GM19238 (cell line): Measurements from ENCODE around the gene ATP5MG.
"Not testable (repeated sequence)": the region's sequence is repeated elsewhere in the genome, so short reads cannot be mapped to it uniquely, and the experiment has no call there.

Experiments
- DNase-seq: peaks from one replicate; pipeline ENCODE4 v3.0.0; 2011; ENCODE audit warnings: low spot score; ENCODE audit not compliant: insufficient read length

ATP5MG gene

DNA sequence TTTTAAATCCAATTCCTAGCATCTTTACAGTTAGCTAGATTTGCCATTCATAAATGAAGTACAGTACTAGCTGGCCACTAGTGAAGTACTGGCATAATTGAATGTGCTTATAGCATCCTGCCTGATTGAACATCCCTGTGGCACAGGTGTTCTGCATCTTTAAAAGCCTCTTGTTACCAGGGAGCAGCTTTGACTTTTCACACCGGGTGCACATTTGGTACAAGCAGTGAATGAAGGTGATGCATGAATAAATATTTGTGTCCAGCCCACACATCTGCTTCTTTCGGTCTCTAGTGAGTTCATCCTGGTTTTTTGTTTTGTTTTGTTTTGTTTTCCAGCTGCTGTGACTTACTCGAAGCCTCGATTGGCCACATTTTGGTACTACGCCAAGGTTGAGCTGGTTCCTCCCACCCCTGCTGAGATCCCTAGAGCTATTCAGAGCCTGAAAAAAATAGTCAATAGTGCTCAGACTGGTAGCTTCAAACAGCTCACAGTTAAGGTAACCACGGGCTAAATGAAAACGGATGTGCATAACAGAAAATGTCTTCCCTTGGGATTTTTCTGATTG is 5.3 kb downstream of the ATP5MG start:
- no peak for DNase-seq

DNA sequence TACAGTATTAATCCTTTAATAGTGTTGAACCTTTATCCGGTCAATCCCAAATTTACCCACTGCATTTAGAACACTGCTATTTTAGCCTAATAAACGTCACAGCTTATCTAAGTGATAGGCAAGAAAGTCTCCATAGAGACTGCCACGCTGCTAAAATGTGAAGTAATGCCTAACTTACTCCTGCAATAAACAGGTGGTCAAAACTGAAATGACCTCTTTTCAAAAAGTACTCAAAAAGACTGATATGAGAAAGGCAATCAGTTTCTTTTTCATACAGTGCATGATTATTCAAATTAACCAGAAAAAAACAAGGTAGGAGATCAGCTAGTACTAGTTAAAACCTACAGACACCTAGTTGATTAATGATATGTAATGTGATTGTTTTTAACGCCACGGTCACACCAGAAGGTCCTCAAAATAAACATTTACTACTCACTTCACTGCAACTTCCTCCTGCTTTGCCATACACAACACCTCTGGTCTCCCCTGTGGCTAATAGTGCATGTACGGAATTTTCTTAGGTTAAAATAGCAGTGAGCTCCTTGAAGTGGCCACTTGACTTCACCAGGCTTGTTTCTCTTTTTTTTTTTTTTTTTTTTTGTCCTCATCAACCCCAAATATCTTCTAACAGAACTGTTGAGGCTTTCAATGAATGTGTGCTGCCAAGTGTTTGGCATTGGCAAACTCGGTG is 8.8 kb downstream of the ATP5MG start:
- no peak for DNase-seq

DNA sequence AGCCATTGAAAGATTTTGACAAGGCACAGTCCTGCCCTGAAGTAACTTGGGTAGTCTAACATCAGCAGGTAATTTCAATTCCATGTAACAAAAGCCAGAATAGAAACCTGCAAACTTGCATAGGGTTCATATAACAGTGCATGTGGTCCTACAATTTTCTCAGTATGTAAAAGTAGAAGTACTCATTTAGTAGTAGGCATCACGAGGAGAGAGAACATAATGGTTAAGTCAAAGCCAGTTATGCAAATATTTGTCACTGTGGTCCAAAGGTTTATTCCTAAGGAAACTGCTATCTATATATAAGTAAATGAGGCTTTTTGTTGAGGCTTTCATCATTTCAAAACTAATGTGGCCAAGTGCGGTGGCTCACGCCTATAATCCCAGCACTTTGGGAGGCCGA is 10.1 kb downstream of the ATP5MG start:
- no peak for DNase-seq

DNA sequence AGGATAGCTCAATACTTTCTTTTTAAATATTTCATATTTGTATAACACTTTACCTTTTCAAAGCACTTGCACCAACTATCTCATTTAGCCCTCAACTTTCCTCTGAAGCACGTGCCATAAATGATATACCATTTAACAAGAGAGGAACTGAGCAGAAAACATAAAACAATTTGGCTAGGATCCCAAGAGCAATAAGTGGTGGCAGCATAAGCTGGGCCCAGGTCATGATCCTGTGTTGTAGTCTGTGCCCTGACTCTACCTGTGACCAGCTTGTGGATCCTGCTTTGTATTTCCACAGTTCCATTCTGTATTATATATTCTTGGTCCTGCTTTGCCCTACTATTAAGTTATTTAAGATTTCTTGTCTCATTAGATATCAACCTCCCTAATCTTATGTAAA is 11.5 kb downstream of the ATP5MG start:
- DNase-seq = no peak

DNA sequence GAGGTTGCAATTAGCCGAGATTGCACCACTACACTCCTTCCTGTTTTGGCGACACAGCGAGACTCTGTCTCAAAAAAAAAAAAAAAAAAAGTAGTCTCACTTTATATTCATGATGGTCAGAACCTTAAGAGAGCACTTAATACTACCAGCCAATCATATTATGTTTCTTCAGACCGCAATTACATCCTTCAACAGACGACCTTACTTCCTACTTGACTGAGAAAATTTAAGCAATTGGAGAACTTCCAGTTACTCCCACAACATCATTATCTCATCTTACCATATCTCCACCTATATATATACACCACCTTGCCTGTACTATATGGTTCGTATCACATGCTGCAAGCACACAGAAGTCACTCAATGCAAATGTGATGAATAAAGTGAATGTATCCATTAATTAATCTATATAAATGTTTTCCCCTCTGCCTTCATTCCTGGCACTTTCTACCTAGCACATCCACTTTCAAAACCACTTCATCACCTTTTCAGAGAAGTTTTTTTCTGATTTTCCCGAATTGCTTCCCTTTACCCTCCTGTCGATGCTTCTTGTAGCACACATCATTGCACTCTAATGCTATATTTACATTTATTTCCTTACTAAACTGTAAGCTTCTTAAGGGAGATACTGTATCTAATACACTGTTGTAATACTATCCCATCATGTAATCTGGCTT is 13.8 kb downstream of the ATP5MG start:
- no peak for DNase-seq

DNA sequence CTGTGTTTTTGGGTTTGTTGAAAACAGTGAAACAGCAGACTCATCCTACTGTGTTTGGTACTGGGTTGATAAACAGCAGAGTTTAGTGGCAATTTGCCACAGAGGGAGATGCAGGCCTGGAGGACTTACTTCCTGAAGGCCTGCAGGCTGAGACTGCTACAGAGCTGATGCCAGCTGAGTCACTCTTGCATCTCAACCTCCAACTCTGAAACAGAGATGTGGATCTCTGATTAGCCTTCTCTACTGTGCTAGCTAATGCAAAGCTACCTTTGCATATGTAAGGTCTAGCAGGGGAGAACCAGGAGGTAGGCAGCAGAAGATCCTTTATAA is 14.3 kb downstream of the ATP5MG start:
- DNase-seq = no peak

DNA sequence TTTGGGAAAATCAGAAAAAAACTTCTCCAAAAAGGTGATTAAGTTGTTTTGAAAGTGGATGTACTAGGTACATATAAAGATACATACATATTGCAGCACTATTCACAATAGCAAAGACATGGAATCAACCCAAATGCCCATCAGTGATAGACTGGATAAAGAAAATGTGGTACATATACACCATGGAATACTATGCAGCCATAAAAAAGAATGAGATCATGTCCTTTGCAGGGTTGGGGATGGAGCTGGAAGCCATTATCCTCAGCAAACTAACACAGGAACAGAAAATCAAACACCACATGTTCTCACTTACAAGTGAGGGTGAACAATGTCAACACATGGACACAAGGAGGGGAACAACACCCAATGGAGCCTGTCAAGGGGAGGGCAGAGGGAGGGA is 15.5 kb downstream of the ATP5MG start:
- DNase-seq = not testable (repeated sequence)

- DNase-seq = no peak
Measured at GRCh38 chr11:118417801-118418200, 16.4 kb downstream of the ATP5MG start.

DNA sequence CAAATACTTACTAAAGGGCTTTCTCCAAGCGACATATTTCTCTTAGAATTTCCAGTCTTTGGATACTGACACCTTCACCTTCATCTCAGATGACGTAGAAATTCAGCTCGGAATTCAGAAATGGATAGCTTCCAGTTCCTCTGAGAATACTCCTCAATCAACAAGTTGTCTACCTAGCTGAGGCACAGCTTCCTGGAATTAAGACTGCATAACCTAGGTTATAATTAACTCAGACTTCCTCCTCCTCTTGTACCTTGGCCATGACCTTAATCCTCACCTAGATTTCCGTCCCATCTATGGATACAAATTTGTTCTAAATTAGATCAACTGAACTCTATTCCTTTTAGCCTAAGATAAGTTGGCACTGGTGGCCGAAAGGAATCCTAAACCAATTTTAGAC is 17.4 kb downstream of the ATP5MG start:
- DNase-seq = no peak

DNA sequence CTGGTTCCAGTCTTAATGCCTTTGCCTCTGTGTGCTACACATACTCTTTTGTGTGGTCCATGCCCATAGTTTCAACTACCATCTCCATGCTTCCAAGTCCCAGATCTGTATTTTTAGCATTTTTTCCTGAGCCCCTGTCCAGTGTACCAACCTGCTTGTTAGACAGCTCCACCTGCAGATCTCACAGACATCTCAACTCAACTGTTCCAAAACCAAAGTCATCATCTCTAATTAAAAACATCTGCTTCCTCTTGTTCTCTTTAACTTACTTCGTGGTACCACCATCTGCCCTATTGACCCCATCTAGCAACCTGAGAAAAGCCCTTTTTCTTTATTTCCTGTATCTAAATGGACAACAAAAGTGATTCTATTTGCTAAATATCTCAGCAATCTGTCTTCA is 26.3 kb downstream of the ATP5MG start:
- DNase-seq = no peak

- no peak for DNase-seq
Measured at GRCh38 chr11:118430956-118431355, 29.6 kb downstream of the ATP5MG start.

DNA sequence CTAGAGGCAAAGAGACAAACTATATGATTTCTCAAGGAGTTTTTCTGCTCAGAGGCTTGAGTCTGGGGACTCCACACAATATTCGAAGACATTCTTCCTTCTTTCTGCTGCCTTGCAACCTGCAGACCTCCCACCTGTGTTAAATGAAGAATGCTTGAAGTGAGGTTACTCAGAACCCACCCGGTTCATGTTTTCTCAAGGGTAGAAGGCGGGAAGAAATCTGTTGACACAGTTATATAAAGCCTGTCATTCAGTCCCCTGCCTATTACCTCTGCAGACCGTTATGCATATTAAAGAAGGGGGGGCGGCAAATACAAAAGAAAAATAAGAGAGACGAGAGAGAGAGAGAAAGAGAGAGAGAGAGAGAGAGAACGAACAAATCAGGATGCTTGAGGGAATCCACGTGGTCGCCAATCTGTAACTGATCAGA is 32.7 kb downstream of the ATP5MG start:
- no peak for DNase-seq

DNA sequence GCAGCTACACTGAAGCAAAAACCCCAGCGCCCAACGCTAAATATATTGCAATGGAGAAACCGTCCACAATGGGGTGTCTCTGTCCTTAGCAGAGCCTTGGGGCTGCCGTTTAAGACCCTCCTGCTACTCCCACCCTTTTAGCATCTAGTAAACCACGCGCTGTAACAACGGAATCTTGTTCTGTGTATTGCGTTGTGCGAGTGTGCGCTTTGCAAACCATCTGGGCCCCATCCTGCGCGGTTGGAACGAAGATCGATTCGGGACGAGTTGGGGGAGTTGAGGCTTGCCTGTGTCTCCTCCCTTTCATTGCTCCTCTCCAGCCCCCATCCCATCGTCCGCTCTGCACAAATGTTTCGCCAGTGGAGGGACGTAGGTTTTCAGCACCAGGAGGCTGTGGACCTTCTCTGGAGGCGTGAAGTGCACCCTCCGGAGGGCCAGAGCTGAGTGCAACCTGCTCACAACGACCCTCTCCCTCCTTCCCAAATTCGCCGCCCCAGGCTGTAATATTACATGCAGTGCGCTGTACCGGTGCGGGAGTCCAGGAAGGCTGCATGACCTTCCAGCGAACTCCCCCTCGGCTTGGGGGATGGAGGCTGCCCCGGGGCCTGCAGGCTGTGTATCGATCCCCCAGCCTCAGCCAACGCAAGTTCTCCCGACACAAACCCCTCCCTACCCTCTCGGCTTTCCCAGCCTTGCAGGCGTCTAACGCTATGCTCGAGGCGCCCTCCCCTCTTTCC is 33.3 kb downstream of the ATP5MG start:
- DNase-seq = no peak

DNA sequence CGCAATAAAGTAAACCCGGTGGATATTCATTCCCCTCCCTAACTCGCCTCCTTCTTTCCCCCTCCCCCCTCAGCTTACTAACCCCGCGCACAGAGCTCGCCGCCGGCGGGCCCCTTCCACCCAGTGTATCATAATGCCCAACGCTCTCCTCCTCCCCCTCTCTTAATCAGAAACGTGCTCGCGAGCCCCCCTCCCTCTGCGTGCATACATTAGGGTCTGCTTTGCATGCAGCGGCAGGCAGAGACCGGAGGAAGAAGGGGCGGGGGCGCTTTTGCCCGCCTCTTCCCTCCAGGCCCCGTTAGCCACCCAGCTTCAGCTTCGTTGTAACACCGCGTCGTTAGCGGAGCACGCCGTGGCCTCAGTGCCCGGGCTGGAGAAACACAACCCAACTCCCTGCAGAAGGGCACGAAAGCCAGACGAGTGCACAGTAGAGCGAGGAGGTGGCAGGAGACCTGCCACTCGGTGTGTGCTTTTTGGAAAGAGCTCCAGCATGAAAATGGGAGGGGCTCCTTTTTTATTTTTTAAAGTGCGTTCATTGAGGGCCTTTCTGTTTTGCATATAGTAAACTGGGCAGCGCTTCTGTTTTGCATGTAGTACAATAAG is 34.0 kb downstream of the ATP5MG start:
- DNase-seq = peak; percentile 55

DNA sequence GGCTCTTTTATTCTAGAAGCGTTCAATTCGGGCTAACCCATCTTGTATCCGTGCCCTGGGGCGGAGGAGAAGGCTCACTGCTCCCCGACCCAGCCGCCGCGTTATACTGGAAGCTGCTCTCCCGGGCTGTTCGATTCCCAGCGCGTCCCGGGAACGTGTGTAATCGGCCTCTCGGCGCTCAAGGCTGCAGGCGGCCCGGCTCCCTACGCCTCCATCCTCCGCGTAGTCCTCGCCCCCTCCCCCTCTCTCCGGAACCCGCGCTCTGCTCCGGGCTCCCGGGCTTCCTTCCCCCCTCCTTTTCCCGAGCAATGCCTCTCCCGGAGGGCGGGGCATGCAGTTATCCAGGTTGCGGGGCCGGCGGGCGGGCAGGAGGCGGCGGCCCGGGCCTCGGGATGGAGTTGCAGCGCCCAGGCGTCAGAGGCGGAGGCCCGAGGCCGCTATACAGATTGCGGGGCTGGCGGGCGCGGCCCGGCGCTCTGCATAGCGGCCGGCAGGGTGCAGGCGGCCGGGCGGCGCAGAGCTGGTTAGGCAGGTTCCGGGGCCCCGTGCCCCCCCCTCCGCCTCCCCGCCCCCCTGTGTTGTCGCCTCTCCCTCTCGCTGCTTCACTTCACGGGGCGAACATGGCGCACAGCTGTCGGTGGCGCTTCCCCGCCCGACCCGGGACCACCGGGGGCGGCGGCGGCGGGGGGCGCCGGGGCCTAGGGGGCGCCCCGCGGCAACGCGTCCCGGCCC is 34.7 kb downstream of the ATP5MG start, which contains the start of gene KMT2A:
TSS of gene KMT2A (plus strand) at position 600 of the 732 bp plus-strand sequence. CDS start at position 621, 21 bp downstream.
- DNase-seq = peak; percentile 77

DNA sequence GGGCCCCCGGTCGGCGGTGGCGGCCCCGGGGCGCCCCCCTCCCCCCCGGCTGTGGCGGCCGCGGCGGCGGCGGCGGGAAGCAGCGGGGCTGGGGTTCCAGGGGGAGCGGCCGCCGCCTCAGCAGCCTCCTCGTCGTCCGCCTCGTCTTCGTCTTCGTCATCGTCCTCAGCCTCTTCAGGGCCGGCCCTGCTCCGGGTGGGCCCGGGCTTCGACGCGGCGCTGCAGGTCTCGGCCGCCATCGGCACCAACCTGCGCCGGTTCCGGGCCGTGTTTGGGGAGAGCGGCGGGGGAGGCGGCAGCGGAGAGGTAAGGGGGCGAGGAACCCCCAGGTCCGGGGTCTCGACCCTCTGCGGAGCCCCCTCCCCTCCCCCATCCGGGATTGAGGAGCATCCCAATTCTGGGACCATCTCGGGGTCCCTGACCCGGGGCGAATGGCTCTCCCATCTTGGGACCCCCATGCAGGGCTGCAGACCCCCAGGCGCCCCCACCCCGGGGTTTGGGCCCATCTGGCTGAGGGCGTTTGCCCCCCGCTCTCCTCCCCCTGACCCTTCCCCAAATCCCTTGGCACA is 35.3 kb downstream of the ATP5MG start:
- no peak for DNase-seq

DNA sequence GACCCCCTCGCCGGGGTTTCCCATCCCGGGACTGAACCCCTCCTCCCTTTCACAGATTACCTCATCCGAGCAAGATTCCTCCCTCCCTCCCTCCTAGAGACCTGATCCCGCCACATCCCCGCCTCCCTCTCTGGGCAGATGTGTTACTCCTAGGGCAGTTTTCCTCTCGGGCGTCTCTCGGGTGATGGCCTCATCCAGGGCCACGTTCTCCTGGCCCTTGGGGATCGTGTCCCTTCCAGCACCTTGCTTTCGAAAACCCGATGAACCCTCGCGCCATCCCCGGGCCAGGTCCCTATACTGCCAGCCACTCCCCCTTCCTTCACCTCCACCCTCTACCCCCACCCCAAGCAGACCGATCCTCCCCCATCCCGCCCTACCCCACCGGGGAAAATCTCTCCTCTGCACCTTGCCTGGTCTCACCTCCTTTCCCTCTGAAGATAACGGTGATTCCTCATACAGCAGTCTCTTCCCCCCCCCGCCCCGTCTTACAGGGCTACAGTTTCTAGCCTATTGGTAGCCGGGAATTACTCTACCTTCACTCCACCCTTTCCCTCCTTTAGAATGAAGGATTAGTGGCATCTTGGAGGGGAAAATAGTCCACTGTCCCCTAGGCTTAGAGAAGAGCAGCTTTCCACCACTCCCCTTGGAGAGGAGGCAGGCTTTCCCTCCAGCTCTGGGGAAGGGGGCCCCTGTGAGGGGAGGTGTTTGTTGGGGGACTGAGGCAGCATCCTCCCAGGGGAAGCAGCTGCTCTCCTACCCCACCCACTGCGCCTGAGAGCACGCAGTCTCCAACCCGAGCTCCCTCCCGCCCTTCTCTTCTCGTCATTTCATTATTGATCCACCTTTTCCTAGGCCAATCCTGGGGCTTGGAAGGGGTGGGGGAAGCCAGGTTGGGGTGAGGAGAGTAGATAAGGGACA is 36.1 kb downstream of the ATP5MG start:
- peak; percentile 29 for DNase-seq

GRCh38 chr11:118438314-118438931 is 37.0 kb downstream of the ATP5MG start:
- peak; percentile 36 for DNase-seq

- DNase-seq = no peak
Measured at GRCh38 chr11:118439646-118440045, 38.2 kb downstream of the ATP5MG start.
